ENCODE measurements around the gene ZGPAT.
A peak's percentile ranks its signal among the peaks of the same experiment; 100 is the strongest.

ZGPAT gene

GRCh38 chr20:63739130-63740069, 31.6 kb downstream of the ZGPAT start, which contains the start of gene SLC2A4RG:
Gene SLC2A4RG (plus strand): TSS chr20:63739776. CDS start chr20:63739913, 137 bp downstream.
- no peaks in the 10 kb centered on the region for H3K9me3 ChIP-seq (ENCODE audit: control insufficient read depth, low read length)
- H3K36me3 ChIP-seq (ENCODE audit: control insufficient read depth, insufficient read depth, low read length, severe bottlenecking), result peaks cover 37% of the 10 kb centered on the region
- peak; percentile 95 for DNase-seq (ENCODE audit: low read depth)
- H3K9ac ChIP-seq (ENCODE audit: low read length), result peak within 1 kb of the TSS; percentile 91
- H3K4me3 ChIP-seq (ENCODE audit: low read length), result peak within 1 kb of the TSS; percentile 79
- no peaks in the 10 kb centered on the region for H3K27me3 ChIP-seq (replicated peaks; ENCODE audit: control insufficient read depth, insufficient read depth, low read length)
- H3K4me1 ChIP-seq (ENCODE audit: control insufficient read depth, insufficient read depth, low read length), result peaks cover 18% of the 10 kb centered on the region

DNA sequence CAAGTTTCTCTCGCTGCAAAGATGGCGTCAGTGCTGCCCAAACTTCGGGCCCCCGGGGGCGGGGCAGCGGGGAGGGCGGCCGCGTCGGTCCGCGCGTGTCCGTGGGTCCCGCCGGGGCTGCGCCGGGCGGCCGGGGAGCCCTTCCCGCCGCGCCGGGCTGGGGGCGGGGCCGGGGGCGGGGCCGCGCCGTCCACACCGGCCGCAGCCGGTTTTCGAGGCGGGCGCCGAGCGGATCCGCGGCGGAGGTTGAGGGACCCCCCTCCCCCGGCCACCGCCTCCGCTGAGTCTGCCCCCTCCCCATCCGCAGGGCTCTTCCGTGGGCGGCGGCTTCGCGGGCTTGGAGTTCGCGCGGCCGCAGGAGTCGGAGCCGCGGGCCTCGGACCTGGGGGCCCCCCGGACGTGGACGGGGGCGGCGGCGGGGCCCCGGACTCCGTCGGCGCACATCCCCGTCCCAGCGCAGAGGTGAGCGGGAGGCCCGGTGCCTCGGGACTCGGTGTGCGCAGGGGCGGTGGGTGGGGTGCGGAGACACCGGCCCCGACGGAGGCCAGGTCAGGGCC, 32.3 kb downstream of the ZGPAT start:
- peak; percentile 68 for DNase-seq (ENCODE audit: low read depth)

GRCh38 chr20:63740627-63741353, 33.0 kb downstream of the ZGPAT start:
- peak overlapping the region; percentile 91 for H3K9ac ChIP-seq (ENCODE audit: low read length)
- no peaks in the 10 kb centered on the region for H3K27me3 ChIP-seq (replicated peaks; ENCODE audit: control insufficient read depth, insufficient read depth, low read length)
- H3K4me3 ChIP-seq (ENCODE audit: low read length), result peak overlapping the region; percentile 79
- H3K36me3 ChIP-seq (ENCODE audit: control insufficient read depth, insufficient read depth, low read length, severe bottlenecking), result peaks cover 23% of the 10 kb centered on the region
- DNase-seq (ENCODE audit: low read depth), result peak; percentile 95
- H3K4me1 ChIP-seq (ENCODE audit: control insufficient read depth, insufficient read depth, low read length), result peaks cover 24% of the 10 kb centered on the region
- H3K9me3 ChIP-seq (ENCODE audit: control insufficient read depth, low read length), result no peaks in the 10 kb centered on the region

More for the DNA sequence above, 32.3 kb downstream of the ZGPAT start:
- no peaks in the 10 kb centered on the region for H3K27me3 ChIP-seq (replicated peaks; ENCODE audit: control insufficient read depth, insufficient read depth, low read length)
- H3K4me3 ChIP-seq (ENCODE audit: low read length), result peak overlapping the region; percentile 79
- no peaks in the 10 kb centered on the region for H3K9me3 ChIP-seq (ENCODE audit: control insufficient read depth, low read length)
- peaks cover 20% of the 10 kb centered on the region for H3K4me1 ChIP-seq (ENCODE audit: control insufficient read depth, insufficient read depth, low read length)
- peak overlapping the region; percentile 91 for H3K9ac ChIP-seq (ENCODE audit: low read length)
- peaks cover 30% of the 10 kb centered on the region for H3K36me3 ChIP-seq (ENCODE audit: control insufficient read depth, insufficient read depth, low read length, severe bottlenecking)

DNA sequence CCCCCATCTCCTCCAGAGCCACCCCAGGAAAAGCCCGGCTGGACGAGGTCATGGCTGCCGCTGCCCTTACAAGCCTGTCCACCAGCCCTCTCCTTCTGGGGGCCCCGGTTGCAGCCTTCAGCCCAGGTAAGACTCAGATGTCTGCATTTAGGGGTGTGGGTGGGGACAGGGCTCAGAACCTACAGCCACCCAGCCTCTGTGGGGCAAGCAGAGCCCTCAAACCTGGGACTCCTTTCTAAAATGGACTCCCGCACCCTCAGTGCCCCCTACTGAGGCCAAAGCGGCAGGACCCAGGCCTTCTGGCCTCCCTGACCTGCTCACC, 33.5 kb downstream of the ZGPAT start:
- Histone ChIP-seq H3K4me1 (ENCODE audit: control insufficient read depth, insufficient read depth, low read length) (peaks cover 24% of the 10 kb centered on the region), H3K4me3 (ENCODE audit: low read length) (peak overlapping the region; percentile 79), H3K27me3 (replicated peaks; ENCODE audit: control insufficient read depth, insufficient read depth, low read length) (no peaks in the 10 kb centered on the region), H3K36me3 (ENCODE audit: control insufficient read depth, insufficient read depth, low read length, severe bottlenecking) (peaks cover 21% of the 10 kb centered on the region), H3K9ac (ENCODE audit: low read length) (peak overlapping the region; percentile 91), H3K9me3 (ENCODE audit: control insufficient read depth, low read length) (no peaks in the 10 kb centered on the region)
- no peak for DNase-seq (ENCODE audit: low read depth)

GRCh38 chr20:63741676-63742380, 34.0 kb downstream of the ZGPAT start:
- H3K36me3 ChIP-seq (ENCODE audit: control insufficient read depth, insufficient read depth, low read length, severe bottlenecking), result peaks cover 19% of the 10 kb centered on the region
- peak overlapping the region; percentile 91 for H3K9ac ChIP-seq (ENCODE audit: low read length)
- H3K4me3 ChIP-seq (ENCODE audit: low read length), result peak overlapping the region; percentile 79
- no peaks in the 10 kb centered on the region for H3K9me3 ChIP-seq (ENCODE audit: control insufficient read depth, low read length)
- no peak for DNase-seq (ENCODE audit: low read depth)
- peaks cover 24% of the 10 kb centered on the region for H3K4me1 ChIP-seq (ENCODE audit: control insufficient read depth, insufficient read depth, low read length)
- no peaks in the 10 kb centered on the region for H3K27me3 ChIP-seq (replicated peaks; ENCODE audit: control insufficient read depth, insufficient read depth, low read length)

DNA sequence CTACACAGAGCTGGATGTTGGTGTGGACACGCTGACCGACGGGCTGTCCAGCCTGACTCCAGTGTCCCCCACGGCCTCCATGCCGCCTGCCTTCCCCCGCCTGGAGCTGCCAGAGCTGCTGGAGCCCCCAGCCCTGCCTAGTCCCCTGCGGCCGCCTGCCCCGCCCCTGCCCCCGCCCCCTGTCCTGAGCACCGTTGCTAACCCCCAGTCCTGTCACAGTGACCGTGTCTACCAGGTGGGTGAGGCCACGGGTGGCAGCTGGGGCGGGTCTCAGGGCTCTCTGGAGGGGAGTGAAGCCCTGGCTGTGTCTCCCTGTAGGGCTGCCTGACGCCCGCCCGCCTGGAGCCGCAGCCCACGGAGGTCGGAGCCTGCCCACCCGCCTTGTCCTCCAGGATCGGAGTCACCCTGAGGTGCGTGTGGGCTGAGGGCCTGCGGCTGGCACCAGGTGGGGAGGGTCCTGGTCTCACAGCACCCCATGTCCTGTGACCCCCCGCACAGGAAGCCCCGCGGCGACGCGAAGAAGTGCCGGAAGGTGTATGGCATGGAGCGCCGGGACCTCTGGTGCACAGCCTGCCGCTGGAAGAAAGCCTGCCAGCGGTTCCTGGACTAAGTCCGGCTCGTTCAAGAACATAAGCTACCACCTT, 34.7 kb downstream of the ZGPAT start:
- Histone ChIP-seq H3K4me3 (ENCODE audit: low read length) (no peak overlapping the region), H3K9me3 (ENCODE audit: control insufficient read depth, low read length) (no peaks in the 10 kb centered on the region), H3K36me3 (ENCODE audit: control insufficient read depth, insufficient read depth, low read length, severe bottlenecking) (peaks cover 18% of the 10 kb centered on the region), H3K27me3 (replicated peaks; ENCODE audit: control insufficient read depth, insufficient read depth, low read length) (no peaks in the 10 kb centered on the region), H3K9ac (ENCODE audit: low read length) (no peak overlapping the region), H3K4me1 (ENCODE audit: control insufficient read depth, insufficient read depth, low read length) (peaks cover 24% of the 10 kb centered on the region)
- no peak for DNase-seq (ENCODE audit: low read depth)

DNA sequence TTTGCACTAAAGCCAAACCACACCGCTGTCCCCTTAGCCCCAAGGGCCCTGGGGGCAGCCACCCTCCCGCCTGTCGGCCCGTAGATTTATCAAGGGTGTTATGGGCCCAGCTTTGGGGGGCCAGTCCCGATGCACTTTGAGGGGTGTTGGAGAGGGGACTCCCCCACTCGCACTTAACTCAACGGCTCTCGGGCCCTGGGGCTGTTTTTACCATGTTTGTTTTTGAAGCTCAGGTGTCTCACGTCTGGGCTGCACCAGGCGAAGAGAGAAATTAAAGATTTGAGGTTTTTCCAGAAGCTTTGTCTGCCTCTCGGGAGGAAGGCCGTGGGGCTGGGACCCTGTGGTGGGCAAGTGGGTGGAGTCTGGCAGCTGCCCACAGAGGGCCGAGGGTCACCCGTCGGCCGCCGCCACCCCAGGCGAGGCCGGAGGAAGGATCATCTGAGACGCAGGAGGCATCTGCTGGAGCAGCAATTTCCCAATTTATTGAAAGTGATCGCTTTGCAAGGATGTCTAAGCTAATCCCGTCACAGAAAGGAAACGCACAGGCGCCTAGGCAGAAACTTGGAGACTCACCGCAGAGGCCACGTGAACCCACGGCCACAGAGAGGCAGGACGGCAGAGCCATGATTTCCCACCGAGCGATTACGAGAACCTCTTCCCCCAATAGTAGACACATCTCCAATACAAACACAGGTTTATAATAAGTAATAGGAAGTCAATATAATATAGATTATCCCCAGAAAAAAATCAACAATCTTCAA, 35.6 kb downstream of the ZGPAT start:
- H3K9me3 ChIP-seq (ENCODE audit: control insufficient read depth, low read length), result no peaks in the 10 kb centered on the region
- peaks cover 18% of the 10 kb centered on the region for H3K36me3 ChIP-seq (ENCODE audit: control insufficient read depth, insufficient read depth, low read length, severe bottlenecking)
- H3K27me3 ChIP-seq (replicated peaks; ENCODE audit: control insufficient read depth, insufficient read depth, low read length), result no peaks in the 10 kb centered on the region
- no peak for DNase-seq (ENCODE audit: low read depth)
- H3K4me1 ChIP-seq (ENCODE audit: control insufficient read depth, insufficient read depth, low read length), result peaks cover 20% of the 10 kb centered on the region
- peak overlapping the region; percentile 71 for H3K9ac ChIP-seq (ENCODE audit: low read length)
- H3K4me3 ChIP-seq (ENCODE audit: low read length), result peak overlapping the region; percentile 73

- Histone ChIP-seq H3K27me3 (replicated peaks; ENCODE audit: control insufficient read depth, insufficient read depth, low read length) (no peaks in the 10 kb centered on the region), H3K4me3 (ENCODE audit: low read length) (peak overlapping the region; percentile 73), H3K36me3 (ENCODE audit: control insufficient read depth, insufficient read depth, low read length, severe bottlenecking) (peaks cover 18% of the 10 kb centered on the region), H3K9ac (ENCODE audit: low read length) (peak overlapping the region; percentile 71), H3K4me1 (ENCODE audit: control insufficient read depth, insufficient read depth, low read length) (peaks cover 15% of the 10 kb centered on the region), H3K9me3 (ENCODE audit: control insufficient read depth, low read length) (no peaks in the 10 kb centered on the region)
- DNase-seq (ENCODE audit: low read depth), result no peak
Measured at GRCh38 chr20:63744158-63744557, 36.3 kb downstream of the ZGPAT start.

GRCh38 chr20:63744574-63745423, 37.0 kb downstream of the ZGPAT start:
- H3K36me3 ChIP-seq (ENCODE audit: control insufficient read depth, insufficient read depth, low read length, severe bottlenecking), result peaks cover 18% of the 10 kb centered on the region
- H3K27me3 ChIP-seq (replicated peaks; ENCODE audit: control insufficient read depth, insufficient read depth, low read length), result no peaks in the 10 kb centered on the region
- H3K9me3 ChIP-seq (ENCODE audit: control insufficient read depth, low read length), result no peaks in the 10 kb centered on the region
- H3K4me3 ChIP-seq (ENCODE audit: low read length), result peak overlapping the region; percentile 73
- DNase-seq (ENCODE audit: low read depth), result no peak
- H3K9ac ChIP-seq (ENCODE audit: low read length), result peak overlapping the region; percentile 71
- peaks cover 14% of the 10 kb centered on the region for H3K4me1 ChIP-seq (ENCODE audit: control insufficient read depth, insufficient read depth, low read length)

All from adipocyte (in vitro differentiated cells).